Stomach smooth muscle (tissue), 2 donors: Measurements from ENCODE around the gene CAMK2B.

Source experiments
- H3K27ac ChIP-seq: one replicate; pipeline ENCODE4 v1.7.0; 2013; ENCODE audit warnings: mild to moderate bottlenecking, low read length, inconsistent platforms
- H3K27me3 ChIP-seq, 2 donors: one replicate each; pipeline ENCODE4 v1.7.0; 2013; ENCODE audit warnings: low read length in 2 of 2; ENCODE audit not compliant: insufficient read depth in 2 of 2, control insufficient read depth in 1 of 2
- H3K36me3 ChIP-seq, 2 donors: one replicate each; pipeline ENCODE4 v1.7.0; 2013; ENCODE audit warnings: low read length in 2 of 2; ENCODE audit not compliant: control insufficient read depth in 2 of 2, insufficient read depth in 2 of 2
- H3K4me1 ChIP-seq: one replicate; pipeline ENCODE4 v1.7.0; 2013; ENCODE audit warnings: low read length; ENCODE audit not compliant: control insufficient read depth, insufficient read depth
- H3K4me3 ChIP-seq, 2 donors: one replicate each; pipeline ENCODE4 v1.7.0; 2013; ENCODE audit warnings: low read length in 2 of 2
- H3K9ac ChIP-seq, 2 donors: one replicate each; pipeline ENCODE4 v1.7.0; 2013; ENCODE audit warnings: low read length in 2 of 2, mild to moderate bottlenecking in 1 of 2
- H3K9me3 ChIP-seq, 2 donors: one replicate each; pipeline ENCODE4 v1.7.0; 2013; ENCODE audit warnings: low read length in 2 of 2; ENCODE audit not compliant: control insufficient read depth in 2 of 2
- donor health status: healthy.
- donor health status: Pancreatic carcinoma.

The CAMK2B gene

DNA sequence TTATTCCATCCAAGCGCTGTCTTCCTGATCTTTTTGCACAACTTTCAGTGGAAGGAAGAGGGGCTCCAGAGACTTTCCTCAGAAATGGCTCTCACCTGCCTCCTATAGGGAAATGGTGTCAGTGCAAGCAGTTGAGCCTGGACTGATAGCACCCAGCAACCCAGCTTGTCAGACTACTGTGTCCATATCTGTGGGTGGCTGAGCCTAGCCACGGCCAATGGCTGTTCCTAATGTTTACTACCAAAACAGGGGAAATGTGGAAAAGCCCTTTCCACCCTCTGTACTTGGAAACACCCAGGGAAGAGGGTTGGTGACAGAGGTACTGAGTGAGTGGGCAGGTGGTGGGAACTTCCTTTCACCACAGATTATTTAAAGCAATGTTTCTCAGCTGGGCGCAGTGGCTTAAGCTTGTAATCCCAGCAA, 128.9 kb downstream of the CAMK2B start:
- Histone ChIP-seq H3K36me3 (no peaks in the 10 kb centered on the region), H3K4me1 (peaks cover under 1% of the 10 kb centered on the region), H3K9me3 (no peaks in the 10 kb centered on the region), H3K27me3 (peaks cover 12 to 18% of the 10 kb centered on the region in 2 donors), H3K4me3 (no peak overlapping the region), H3K27ac (no peak overlapping the region), H3K9ac (no peak overlapping the region)

DNA sequence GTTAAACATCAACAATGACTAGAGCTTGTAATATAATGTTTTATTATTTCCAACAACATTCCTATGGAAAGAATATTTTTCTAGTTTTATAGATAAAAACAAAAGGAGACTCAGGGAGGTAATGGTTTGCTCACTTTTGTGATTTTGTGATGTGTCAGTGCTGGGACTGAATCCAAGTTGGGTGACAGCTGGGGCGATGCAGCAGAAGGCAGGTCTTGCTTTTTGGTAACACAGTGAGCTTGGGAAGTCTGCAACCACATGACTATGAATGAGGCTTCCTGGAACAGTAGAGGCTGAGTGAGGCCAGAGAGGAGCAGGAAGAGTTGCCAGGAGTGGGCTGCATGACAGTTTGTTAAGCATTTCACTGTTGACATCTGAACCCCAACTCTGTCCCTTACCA, 129.5 kb downstream of the CAMK2B start:
- no peak overlapping the region for H3K9ac ChIP-seq
- no peaks in the 10 kb centered on the region for H3K4me1 ChIP-seq
- H3K36me3 ChIP-seq = no peaks in the 10 kb centered on the region
- H3K9me3 ChIP-seq = no peaks in the 10 kb centered on the region
- no peak overlapping the region for H3K27ac ChIP-seq
- H3K4me3 ChIP-seq = no peak overlapping the region
- peaks cover 12 to 18% of the 10 kb centered on the region in 2 donors for H3K27me3 ChIP-seq

DNA sequence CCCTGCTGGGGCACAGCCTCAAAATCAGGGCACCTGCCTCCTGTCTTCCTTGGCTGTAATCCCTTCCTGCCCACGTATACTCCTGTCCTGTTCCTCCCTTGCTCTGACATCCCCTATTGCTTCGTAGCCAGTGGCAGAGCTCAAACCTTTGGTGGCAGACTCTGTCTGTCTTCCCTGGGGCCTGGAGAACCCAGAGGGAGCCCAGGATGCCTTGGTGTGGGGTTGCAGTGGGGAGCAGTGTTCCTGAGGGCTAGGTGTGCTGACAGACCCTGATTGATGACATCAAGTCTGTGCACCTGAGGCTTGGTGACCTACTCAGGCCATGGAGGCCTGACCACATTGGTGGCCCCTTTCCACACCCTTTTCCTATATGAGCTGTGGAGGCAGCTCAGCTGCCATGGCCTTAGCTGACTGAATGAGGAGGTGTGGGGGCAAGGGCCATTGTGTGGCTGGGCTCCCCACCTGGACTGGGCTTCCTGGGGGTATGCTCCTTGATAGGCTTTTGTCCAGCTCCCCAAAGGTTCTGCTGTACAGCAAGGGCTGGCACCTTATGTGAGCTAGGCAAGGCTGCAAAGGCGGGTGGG, 130.7 kb downstream of the CAMK2B start:
- Histone ChIP-seq H3K4me1 (no peaks in the 10 kb centered on the region), H3K27me3 (peaks cover 12 to 18% of the 10 kb centered on the region in 2 donors), H3K4me3 (no peak overlapping the region), H3K9me3 (no peaks in the 10 kb centered on the region), H3K36me3 (no peaks in the 10 kb centered on the region), H3K27ac (no peak overlapping the region), H3K9ac (no peak overlapping the region)

DNA sequence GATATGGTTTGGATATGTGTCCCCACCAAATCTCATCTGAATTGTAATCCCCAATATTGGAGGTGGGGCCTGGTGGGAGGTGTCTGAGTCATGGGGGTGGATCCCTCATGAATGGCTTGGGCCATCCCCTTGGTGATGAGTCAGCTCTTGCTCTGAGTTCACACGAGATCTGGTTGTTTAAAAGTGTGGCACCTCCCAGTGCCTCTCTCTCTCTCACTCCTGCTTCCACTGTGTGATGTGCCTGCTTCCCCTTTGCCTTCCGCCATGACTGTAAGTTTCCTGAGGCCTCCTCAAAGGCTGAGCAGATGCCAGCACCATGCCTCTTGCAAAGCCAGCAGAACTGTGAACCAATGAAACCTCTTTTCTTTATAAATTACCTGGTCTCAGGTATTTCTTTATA, 131.3 kb downstream of the CAMK2B start:
- Histone ChIP-seq H3K9me3 (no peaks in the 10 kb centered on the region), H3K36me3 (no peaks in the 10 kb centered on the region), H3K4me1 (no peaks in the 10 kb centered on the region), H3K27ac (no peak overlapping the region), H3K9ac (no peak overlapping the region), H3K4me3 (no peak overlapping the region), H3K27me3 (peaks cover 13 to 18% of the 10 kb centered on the region in 2 donors)

DNA sequence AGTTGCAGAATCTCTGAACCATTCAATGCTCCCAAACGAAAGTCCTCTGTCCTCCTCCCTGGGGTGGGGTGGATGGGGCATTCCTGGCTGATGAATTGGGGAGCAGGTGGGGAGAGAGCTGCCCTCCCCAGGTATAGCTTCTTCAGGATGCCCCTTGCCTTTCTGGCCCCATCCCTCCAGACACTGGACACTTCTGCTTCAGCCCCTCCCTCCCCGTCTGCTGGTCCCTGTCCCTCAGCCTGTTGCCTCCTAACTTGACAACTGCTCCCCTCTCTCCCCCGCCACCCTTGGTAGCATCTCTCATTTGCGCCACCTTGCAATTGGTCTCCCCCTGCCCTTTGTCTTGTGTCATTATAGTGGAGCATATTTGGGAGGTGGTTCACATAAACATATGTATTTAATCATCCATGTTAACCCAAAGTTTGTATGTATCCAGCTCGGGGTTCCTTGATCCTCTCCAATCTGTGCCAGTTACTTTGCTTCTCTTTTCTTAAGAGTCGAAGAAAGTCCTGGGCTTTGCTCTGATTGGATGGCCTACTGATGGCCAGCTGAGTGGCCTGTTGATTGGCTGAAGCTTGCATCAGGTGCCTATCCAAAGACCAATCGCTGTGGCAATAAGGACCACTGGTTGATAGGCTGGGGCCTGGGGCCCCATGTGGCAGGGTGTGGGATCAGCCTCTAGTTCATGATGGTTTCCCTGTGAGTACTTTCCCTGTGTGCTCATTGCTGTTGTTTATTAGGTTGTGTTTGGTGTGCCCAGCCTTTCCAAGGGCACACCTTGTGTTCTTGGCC, 132.2 kb downstream of the CAMK2B start:
- H3K27me3 ChIP-seq = peaks cover 14 to 18% of the 10 kb centered on the region in 2 donors
- H3K9me3 ChIP-seq = no peaks in the 10 kb centered on the region
- H3K9ac ChIP-seq = no peak overlapping the region
- H3K4me3 ChIP-seq = no peak overlapping the region
- H3K4me1 ChIP-seq = no peaks in the 10 kb centered on the region
- H3K36me3 ChIP-seq = no peaks in the 10 kb centered on the region
- H3K27ac ChIP-seq = no peak overlapping the region

DNA sequence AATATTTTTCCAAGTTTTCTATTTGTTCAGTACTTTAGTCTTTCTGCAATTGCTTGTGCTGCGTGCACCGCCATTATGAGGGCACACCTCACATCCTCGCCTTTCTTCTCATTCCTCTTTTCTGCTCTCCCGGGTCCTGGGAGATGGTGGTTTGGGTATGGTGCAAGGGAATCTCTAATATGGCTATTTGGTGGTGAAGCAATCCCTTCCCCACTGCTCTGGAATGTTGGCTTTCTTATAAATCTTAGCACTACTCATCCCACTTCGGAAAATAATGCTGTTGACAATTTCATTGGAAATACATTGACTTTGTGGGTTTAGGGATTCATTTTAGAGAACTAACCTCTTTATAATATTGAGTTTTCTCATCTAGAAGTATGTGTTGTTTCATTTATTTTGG, 134.2 kb downstream of the CAMK2B start:
- H3K9ac ChIP-seq = no peak overlapping the region
- no peaks in the 10 kb centered on the region for H3K9me3 ChIP-seq
- no peaks in the 10 kb centered on the region for H3K36me3 ChIP-seq
- H3K4me3 ChIP-seq = no peak overlapping the region
- peaks cover 11 to 18% of the 10 kb centered on the region in 2 donors for H3K27me3 ChIP-seq
- H3K4me1 ChIP-seq = no peaks in the 10 kb centered on the region
- no peak overlapping the region for H3K27ac ChIP-seq

DNA sequence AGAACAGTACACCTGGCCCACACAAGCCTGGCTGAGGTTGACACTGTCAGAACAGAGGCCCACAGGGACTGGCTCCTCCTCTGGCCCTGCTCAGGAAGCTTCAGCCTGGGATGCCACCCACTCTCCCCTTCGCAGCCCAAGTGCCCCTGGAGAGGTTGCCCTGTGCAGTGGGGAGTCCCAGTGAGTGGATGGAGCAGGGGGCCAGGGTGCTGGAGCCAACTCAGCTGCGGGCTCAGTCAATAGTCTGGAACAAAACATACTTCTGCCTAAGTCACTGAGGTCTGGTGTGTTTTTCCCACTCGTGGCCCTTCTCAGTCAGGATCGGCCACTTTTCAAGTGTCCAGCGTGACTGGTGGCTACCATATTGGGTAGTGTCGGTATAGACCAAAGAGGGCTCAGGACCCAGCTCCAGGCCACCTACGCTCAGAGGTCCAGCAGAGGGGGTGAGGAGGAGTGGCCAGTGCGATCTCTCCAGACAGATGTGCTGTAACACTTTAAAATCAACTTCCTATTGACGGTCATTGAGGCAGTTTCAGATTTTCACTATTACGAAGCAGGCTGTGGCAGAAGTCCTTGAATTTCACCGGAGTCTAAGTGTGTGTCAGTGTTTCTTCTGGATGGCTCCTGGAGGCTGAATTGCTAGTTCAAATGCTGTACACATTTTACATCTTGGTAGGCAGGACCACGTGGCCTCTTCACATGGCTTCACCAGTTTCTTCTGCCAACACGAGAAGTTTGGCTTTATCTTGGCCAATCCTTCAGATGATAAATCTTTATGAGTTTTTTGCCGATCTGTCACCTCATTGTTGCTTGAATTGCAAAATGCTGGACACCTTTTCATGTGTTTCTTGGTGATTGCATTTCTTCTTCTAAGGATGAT, 135.2 kb downstream of the CAMK2B start:
- no peaks in the 10 kb centered on the region for H3K36me3 ChIP-seq
- no peak overlapping the region for H3K27ac ChIP-seq
- peaks cover 11 to 18% of the 10 kb centered on the region in 2 donors for H3K27me3 ChIP-seq
- H3K4me1 ChIP-seq = no peaks in the 10 kb centered on the region
- no peak overlapping the region for H3K4me3 ChIP-seq
- H3K9me3 ChIP-seq = no peaks in the 10 kb centered on the region
- H3K9ac ChIP-seq = no peak overlapping the region

DNA sequence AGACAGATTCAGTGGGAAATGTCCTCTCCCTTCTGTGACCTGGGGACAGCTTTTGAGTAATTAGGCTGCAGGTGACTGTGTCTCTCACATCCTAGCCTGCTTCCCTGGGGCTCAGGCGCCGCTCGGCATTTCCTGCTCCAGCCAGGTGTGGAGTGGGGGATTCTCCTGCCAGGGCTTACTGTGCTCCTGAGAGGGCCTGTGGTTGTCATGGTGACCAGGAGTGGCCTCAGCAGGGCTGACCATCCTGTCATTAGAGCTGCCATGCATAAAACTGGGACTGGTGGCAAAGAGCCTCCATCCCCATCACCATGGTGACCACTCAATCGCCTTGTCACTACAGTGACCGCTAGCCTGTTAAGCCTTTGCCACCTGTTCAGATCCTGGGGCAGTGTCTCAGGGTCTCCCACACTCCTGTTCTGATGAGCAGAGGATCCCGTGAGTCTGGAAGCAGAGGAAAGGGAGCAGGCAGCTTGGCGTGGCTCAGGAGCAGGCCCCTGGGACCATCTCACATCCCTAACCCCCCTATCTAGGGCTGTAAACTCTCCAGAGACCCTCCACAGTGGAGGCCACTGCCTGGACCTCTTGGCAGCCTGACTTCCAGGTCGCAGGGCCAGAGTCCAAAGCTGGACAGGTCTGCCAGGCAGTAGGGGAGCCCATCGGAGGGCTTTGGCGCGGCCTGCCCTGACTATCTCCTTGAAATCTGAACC, 136.0 kb downstream of the CAMK2B start, which contains the start of gene GCK:
Gene GCK, minus strand, starts transcription at position 154 of the 707 bp plus-strand sequence. CDS start 486 bp downstream, outside the sequence.
- Histone ChIP-seq H3K9ac (no peak within 1 kb of the TSS), H3K27me3 (peaks cover 11 to 18% of the 10 kb centered on the region in 2 donors), H3K4me1 (no peaks in the 10 kb centered on the region), H3K9me3 (no peaks in the 10 kb centered on the region), H3K36me3 (no peaks in the 10 kb centered on the region), H3K4me3 (no peak within 1 kb of the TSS), H3K27ac (no peak within 1 kb of the TSS)

DNA sequence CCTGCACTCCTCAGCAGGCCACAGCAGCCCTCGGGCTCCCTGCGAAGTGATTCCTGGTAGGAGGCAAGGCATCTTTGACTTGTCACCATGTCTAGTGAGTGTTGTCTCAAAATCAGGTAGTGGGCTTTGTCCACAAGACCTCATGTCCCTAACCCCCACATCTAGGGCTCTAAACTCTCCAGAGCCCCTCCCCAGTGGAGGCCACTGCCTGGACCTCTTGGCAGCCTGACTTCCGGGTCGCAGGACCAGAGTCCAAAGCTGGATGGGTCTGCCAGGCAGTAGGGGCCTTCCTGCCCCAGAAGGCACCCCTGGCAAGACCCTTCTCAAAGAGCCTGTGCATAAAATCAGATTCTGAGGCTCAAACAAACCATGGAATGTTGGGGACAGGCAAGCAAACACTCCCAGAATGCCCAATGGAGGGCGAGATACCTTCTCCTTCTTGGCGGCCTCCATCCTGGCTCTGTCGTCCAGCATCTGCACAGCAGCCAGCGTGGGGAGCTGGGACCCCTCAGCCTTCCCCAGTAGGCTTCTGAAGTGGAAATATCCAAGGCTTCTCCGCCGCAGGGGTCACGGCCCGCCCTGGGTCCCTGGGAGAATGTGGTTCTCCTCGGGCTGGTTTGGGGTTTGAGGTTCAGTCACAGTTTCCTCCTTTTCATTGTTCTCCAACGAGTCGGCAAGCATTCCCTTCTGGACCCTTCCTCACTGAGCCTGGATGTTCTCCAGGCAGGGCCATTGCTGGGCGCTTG, 136.7 kb downstream of the CAMK2B start:
- peaks cover 11 to 14% of the 10 kb centered on the region in 2 donors for H3K27me3 ChIP-seq
- no peaks in the 10 kb centered on the region for H3K36me3 ChIP-seq
- H3K9me3 ChIP-seq = no peaks in the 10 kb centered on the region
- no peak overlapping the region for H3K27ac ChIP-seq
- H3K4me1 ChIP-seq = no peaks in the 10 kb centered on the region
- H3K9ac ChIP-seq = no peak overlapping the region
- no peak overlapping the region for H3K4me3 ChIP-seq
